HepG2 (cell line): ENCODE results near the gene TMCC1. TPM values are rescaled to one million over a fixed set of nuclear protein-coding genes. Genes with fewer than 3 reads are reported as not detected.

Experiments used
- ASH2L ChIP-seq: fragments of 300-600, 200-600 bp; sonication (generic); IDR thresholded peaks from 2 replicates; pipeline ENCODE4 v1.7.0; 2017; ENCODE audit warnings: low read depth, mild to moderate bottlenecking, moderate library complexity, mixed read lengths, low read length; ENCODE audit not compliant: insufficient read length
- GFI1 ChIP-seq: sonication (generic); formaldehyde crosslinking; IDR thresholded peaks from 2 replicates; pipeline ENCODE4 v1.5.0; 2020; ENCODE audit warnings: missing genetic modification reagents, mild to moderate bottlenecking, borderline replicate concordance
- HDAC2 ChIP-seq: sonication (generic); formaldehyde crosslinking; IDR thresholded peaks from 2 replicates; pipeline ENCODE4 v1.4.0; 2020; ENCODE audit warnings: missing genetic modification reagents
- MAX ChIP-seq: IDR thresholded peaks from 2 replicates; pipeline ENCODE4 v1.6.1; 2012; ENCODE audit warnings: inconsistent platforms
- NKX3-1 ChIP-seq: sonication (generic); formaldehyde crosslinking; IDR thresholded peaks from 2 replicates; pipeline ENCODE4 v1.5.0; 2020; ENCODE audit warnings: missing genetic modification reagents
- PHF8 ChIP-seq: sonication (generic); formaldehyde crosslinking; IDR thresholded peaks from 2 replicates; pipeline ENCODE4 v1.5.0; 2020; ENCODE audit warnings: missing genetic modification reagents
- PRMT3 ChIP-seq: sonication (generic); formaldehyde crosslinking; IDR thresholded peaks from 2 replicates; pipeline ENCODE4 v1.8.1; 2022; ENCODE audit warnings: low read depth, mild to moderate bottlenecking, moderate library complexity, missing genetic modification reagents, borderline replicate concordance
- RBM39 ChIP-seq: fragments of 200-400 bp; formaldehyde crosslinking; IDR thresholded peaks from one replicate; pipeline ENCODE4 v1.6.1; 2018; ENCODE audit warnings: antibody characterized with exemption, mild to moderate bottlenecking, low read depth, low read length; ENCODE audit not compliant: poor library complexity, severe bottlenecking
- SNRNP70 ChIP-seq: fragments of 200-400 bp; formaldehyde crosslinking; IDR thresholded peaks from 2 replicates; pipeline ENCODE4 v1.6.1; 2017; ENCODE audit warnings: mild to moderate bottlenecking, low read depth, low read length, moderate library complexity
- WIZ ChIP-seq: sonication (generic); formaldehyde crosslinking; IDR thresholded peaks from 2 replicates; pipeline ENCODE4 v1.5.1; 2020; ENCODE audit warnings: mild to moderate bottlenecking, missing genetic modification reagents
- ZBTB33 ChIP-seq: sonication (generic); formaldehyde crosslinking; IDR thresholded peaks from 2 replicates; pipeline ENCODE4 v1.4.0; 2020; ENCODE audit warnings: missing genetic modification reagents
- ZNF121 ChIP-seq: sonication (generic); formaldehyde crosslinking; IDR thresholded peaks from 2 replicates; pipeline ENCODE4 v1.5.0; 2020; ENCODE audit warnings: mild to moderate bottlenecking, missing genetic modification reagents
- ZNF350 ChIP-seq: sonication (generic); formaldehyde crosslinking; IDR thresholded peaks from 2 replicates; pipeline ENCODE4 v1.4.0; 2020; ENCODE audit warnings: mild to moderate bottlenecking, low read depth, missing genetic modification reagents, borderline replicate concordance
- polyA plus RNA-seq, 8 experiments: library from polyadenylated mRNA; depleted of rRNA in 3 of 8; stranded (reverse) in 7 of 8; unstranded in 1 of 8; fragments of >200 nt; fragmentation: Illumina TruSeq in 4 of 8; extraction: Trizol in 4 of 8; gene quantifications; 2 replicates each; pipeline versions ENCODE4 v1.2.1 to v1.2.3, GENCODE V29; 2011 to 2016; ENCODE audit warnings: low read depth in 4 of 8, missing spikeins in 1 of 8, mixed read lengths in 1 of 8; ENCODE audit not compliant: insufficient read depth in 1 of 8
- total RNA-seq, 5 experiments: library from RNA; depleted of rRNA; stranded (reverse); fragments of >200 nt; fragmentation: Illumina TruSeq; extraction: Trizol; gene quantifications; 2 replicates each; pipeline ENCODE4 v1.2.3, GENCODE V29; 2016; ENCODE audit warnings: low read depth in 1 of 5
- TF ChIP-seq, protein P1 (sequence below): sonication (generic); formaldehyde crosslinking; conservative IDR thresholded peaks from 2 replicates; pipeline ENCODE4 v1.8.0; 2022; ENCODE audit warnings: missing genetic modification reagents
- TF ChIP-seq, protein P2 (sequence below): sonication (generic); formaldehyde crosslinking; IDR thresholded peaks from 2 replicates; pipeline ENCODE4 v1.4.0; 2020; ENCODE audit warnings: missing genetic modification reagents, mild to moderate bottlenecking, borderline replicate concordance
- TF ChIP-seq, protein P3 (sequence below): sonication (generic); formaldehyde crosslinking; IDR thresholded peaks from 2 replicates; pipeline ENCODE4 v1.4.0; 2020; ENCODE audit warnings: missing genetic modification reagents

The TMCC1 gene
- total and polyA plus RNA-seq, 2 of the 13 experiments (the other 11 are each of a cell fraction or from before 2014, with no cell fraction given) = 12.1 to 264 TPM

GRCh38 chr3:129626744-129627349 is 266.7 kb downstream of the TMCC1 start (continued):
- 0 out of 2 replicates have a peak, but pooled peaks have one; percentile 32 for TF ChIP-seq ZBTB33
- TF ChIP-seq MAX = peak; percentile 67
- peak; percentile 53; the same call in 1 of the 2 replicates for TF ChIP-seq ZNF350
- peak; percentile 80 for TF ChIP-seq GFI1
- peak; percentile 92 for TF ChIP-seq RBM39
- no peak for TF ChIP-seq NKX3-1 (CRISPR knock-in tag)
- TF ChIP-seq, protein P1, sequence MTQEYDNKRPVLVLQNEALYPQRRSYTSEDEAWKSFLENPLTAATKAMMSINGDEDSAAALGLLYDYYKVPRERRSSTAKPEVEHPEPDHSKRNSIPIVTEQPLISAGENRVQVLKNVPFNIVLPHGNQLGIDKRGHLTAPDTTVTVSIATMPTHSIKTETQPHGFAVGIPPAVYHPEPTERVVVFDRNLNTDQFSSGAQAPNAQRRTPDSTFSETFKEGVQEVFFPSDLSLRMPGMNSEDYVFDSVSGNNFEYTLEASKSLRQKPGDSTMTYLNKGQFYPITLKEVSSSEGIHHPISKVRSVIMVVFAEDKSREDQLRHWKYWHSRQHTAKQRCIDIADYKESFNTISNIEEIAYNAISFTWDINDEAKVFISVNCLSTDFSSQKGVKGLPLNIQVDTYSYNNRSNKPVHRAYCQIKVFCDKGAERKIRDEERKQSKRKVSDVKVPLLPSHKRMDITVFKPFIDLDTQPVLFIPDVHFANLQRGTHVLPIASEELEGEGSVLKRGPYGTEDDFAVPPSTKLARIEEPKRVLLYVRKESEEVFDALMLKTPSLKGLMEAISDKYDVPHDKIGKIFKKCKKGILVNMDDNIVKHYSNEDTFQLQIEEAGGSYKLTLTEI (CRISPR knock-in tag) = no peak
- TF ChIP-seq ZNF121 (CRISPR knock-in tag) = 0 out of 2 replicates have a peak, but pooled peaks have one; percentile 36
- TF ChIP-seq SNRNP70 = no peak
- peak; percentile 86 for TF ChIP-seq HDAC2 (CRISPR knock-in tag)
- TF ChIP-seq PRMT3 = peak; percentile 71
- peak; percentile 80 for TF ChIP-seq PHF8 (CRISPR knock-in tag)
- TF ChIP-seq, protein P2, sequence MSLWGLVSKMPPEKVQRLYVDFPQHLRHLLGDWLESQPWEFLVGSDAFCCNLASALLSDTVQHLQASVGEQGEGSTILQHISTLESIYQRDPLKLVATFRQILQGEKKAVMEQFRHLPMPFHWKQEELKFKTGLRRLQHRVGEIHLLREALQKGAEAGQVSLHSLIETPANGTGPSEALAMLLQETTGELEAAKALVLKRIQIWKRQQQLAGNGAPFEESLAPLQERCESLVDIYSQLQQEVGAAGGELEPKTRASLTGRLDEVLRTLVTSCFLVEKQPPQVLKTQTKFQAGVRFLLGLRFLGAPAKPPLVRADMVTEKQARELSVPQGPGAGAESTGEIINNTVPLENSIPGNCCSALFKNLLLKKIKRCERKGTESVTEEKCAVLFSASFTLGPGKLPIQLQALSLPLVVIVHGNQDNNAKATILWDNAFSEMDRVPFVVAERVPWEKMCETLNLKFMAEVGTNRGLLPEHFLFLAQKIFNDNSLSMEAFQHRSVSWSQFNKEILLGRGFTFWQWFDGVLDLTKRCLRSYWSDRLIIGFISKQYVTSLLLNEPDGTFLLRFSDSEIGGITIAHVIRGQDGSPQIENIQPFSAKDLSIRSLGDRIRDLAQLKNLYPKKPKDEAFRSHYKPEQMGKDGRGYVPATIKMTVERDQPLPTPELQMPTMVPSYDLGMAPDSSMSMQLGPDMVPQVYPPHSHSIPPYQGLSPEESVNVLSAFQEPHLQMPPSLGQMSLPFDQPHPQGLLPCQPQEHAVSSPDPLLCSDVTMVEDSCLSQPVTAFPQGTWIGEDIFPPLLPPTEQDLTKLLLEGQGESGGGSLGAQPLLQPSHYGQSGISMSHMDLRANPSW = peak; percentile 72; the same call in 1 of the 2 replicates
- TF ChIP-seq, protein P3, sequence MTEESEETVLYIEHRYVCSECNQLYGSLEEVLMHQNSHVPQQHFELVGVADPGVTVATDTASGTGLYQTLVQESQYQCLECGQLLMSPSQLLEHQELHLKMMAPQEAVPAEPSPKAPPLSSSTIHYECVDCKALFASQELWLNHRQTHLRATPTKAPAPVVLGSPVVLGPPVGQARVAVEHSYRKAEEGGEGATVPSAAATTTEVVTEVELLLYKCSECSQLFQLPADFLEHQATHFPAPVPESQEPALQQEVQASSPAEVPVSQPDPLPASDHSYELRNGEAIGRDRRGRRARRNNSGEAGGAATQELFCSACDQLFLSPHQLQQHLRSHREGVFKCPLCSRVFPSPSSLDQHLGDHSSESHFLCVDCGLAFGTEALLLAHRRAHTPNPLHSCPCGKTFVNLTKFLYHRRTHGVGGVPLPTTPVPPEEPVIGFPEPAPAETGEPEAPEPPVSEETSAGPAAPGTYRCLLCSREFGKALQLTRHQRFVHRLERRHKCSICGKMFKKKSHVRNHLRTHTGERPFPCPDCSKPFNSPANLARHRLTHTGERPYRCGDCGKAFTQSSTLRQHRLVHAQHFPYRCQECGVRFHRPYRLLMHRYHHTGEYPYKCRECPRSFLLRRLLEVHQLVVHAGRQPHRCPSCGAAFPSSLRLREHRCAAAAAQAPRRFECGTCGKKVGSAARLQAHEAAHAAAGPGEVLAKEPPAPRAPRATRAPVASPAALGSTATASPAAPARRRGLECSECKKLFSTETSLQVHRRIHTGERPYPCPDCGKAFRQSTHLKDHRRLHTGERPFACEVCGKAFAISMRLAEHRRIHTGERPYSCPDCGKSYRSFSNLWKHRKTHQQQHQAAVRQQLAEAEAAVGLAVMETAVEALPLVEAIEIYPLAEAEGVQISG (CRISPR knock-in tag) = peak; percentile 89
- TF ChIP-seq ASH2L = peak; percentile 58
- no peak for TF ChIP-seq WIZ (CRISPR knock-in tag)
